ENCODE data around the gene S100A9.

Gene S100A9

GRCh38 chr1:153386500-153386901, 28.8 kb downstream of the S100A9 start:
- ChIA-PET POLR2A (no interaction called here), CTCF (interaction anchor here (0.5 to 2.0 kb wide), 4 partner anchors 22 to 475 kb away, joined by 3 to 5 read pairs (median 3); no protein-coding TSS in a partner anchor)
- H3K36me3 ChIP-seq (ENCODE audit: control insufficient read depth in 2 of 2, insufficient read depth in 1 of 2, low read length in 2 of 2), result no peaks in the 10 kb centered on the region
- no peak overlapping the region for H3K27ac ChIP-seq (ENCODE audit: extremely low read depth, low read depth, low read length)
- no peaks in the 10 kb centered on the region for H3K4me1 ChIP-seq (ENCODE audit: control insufficient read depth, insufficient read depth, low read length)
- TF ChIP-seq ZXDB (tag by site-specific recombination; IDR thresholded peaks at IDR 0.05) (no peak), ZIC2 (tag by site-specific recombination; IDR thresholded peaks at IDR 0.05) (no peak), ZNF10 (tag by site-specific recombination; IDR thresholded peaks at IDR 0.05) (no peak), ZNF292 (tag by site-specific recombination; IDR thresholded peaks at IDR 0.05; ENCODE audit: borderline replicate concordance, low read depth) (no peak), PBX3 (CRISPR knock-in tag; IDR thresholded peaks at IDR 0.05) (no peak)
- H3K4me3 ChIP-seq (ENCODE audit: low read depth, low read length), result no peak overlapping the region
- peaks cover 1% of the 10 kb centered on the region; the same call in 1 of the 2 replicates for H3K9me3 ChIP-seq (ENCODE audit: control insufficient read depth, insufficient read depth, low read depth, low read length)

GRCh38 chr1:153387001-153387400, 29.3 kb downstream of the S100A9 start:
- H3K36me3 ChIP-seq (ENCODE audit: control insufficient read depth in 2 of 2, insufficient read depth in 1 of 2, low read length in 2 of 2), result no peaks in the 10 kb centered on the region
- ChIA-PET POLR2A (no interaction called here), CTCF (interaction anchor here (0.5 to 2.0 kb wide), 5 partner anchors 23 to 476 kb away, joined by 3 to 5 read pairs (median 3); no protein-coding TSS in a partner anchor)
- no peaks in the 10 kb centered on the region for H3K4me1 ChIP-seq (ENCODE audit: control insufficient read depth, insufficient read depth, low read length)
- no peak overlapping the region for H3K4me3 ChIP-seq (ENCODE audit: low read depth, low read length)
- TF ChIP-seq ATF2 (tag by site-specific recombination; IDR thresholded peaks at IDR 0.05; ENCODE audit: low read depth), result no peak
- TF ChIP-seq KLF7 (tag by site-specific recombination; IDR thresholded peaks at IDR 0.05; ENCODE audit: borderline replicate concordance), result no peak
- TF ChIP-seq ZNF768 (tag by site-specific recombination; IDR thresholded peaks at IDR 0.05), result no peak
- no peak overlapping the region for H3K27ac ChIP-seq (ENCODE audit: extremely low read depth, low read depth, low read length)
- H3K9me3 ChIP-seq (ENCODE audit: control insufficient read depth, insufficient read depth, low read depth, low read length), result no peaks in the 10 kb centered on the region

GRCh38 chr1:153387785-153388184, 30.1 kb downstream of the S100A9 start:
- Histone ChIP-seq H3K27ac (ENCODE audit: extremely low read depth, low read depth, low read length) (no peak overlapping the region), H3K36me3 (ENCODE audit: control insufficient read depth in 2 of 2, insufficient read depth in 1 of 2, low read length in 2 of 2) (no peaks in the 10 kb centered on the region)
- POLR2A ChIA-PET, result no interaction called here

More at GRCh38 chr1:153387785-153388184, 30.1 kb downstream of the S100A9 start:
- CTCF ChIA-PET, result interaction anchor here (1.1 to 2.0 kb wide), 3 partner anchors 33 to 107 kb away, joined by 3 to 5 read pairs (median 4); no protein-coding TSS in a partner anchor
- Histone ChIP-seq H3K4me3 (ENCODE audit: low read depth, low read length) (no peak overlapping the region), H3K9me3 (ENCODE audit: control insufficient read depth, insufficient read depth, low read depth, low read length) (no peaks in the 10 kb centered on the region), H3K4me1 (ENCODE audit: control insufficient read depth, insufficient read depth, low read length) (no peaks in the 10 kb centered on the region)
- TF ChIP-seq ZNF560 (tag by site-specific recombination; IDR thresholded peaks at IDR 0.05; ENCODE audit: borderline replicate concordance) (no peak), ZBTB10 (tag by site-specific recombination; IDR thresholded peaks at IDR 0.05) (no peak), PRDM10 (tag by site-specific recombination; IDR thresholded peaks at IDR 0.05) (no peak), ZNF274 (IDR thresholded peaks at IDR 0.05; ENCODE audit: low read length) (no peak), ZNF274 (tag by site-specific recombination; IDR thresholded peaks at IDR 0.05; ENCODE audit: borderline replicate concordance) (no peak), ZSCAN18 (tag by site-specific recombination; IDR thresholded peaks at IDR 0.05) (no peak), ZNF670 (tag by site-specific recombination; IDR thresholded peaks at IDR 0.05; ENCODE audit: low read depth) (no peak), ZNF701 (tag by site-specific recombination; IDR thresholded peaks at IDR 0.05) (no peak), KLF17 (tag by site-specific recombination; IDR thresholded peaks at IDR 0.05) (no peak)
